ENCODE results near the gene HDHD2.

GRCh38 chr18:47063096-47063495 lies 87.2 kb downstream of the HDHD2 start:
- no peak for TF ChIP-seq CTCF (IDR thresholded peaks at IDR 0.05; ENCODE audit: borderline replicate concordance, extremely low read depth, low read length, poor library complexity, severe bottlenecking)
- TF ChIP-seq EZH2 (IDR thresholded peaks at IDR 0.05; ENCODE audit: borderline replicate concordance, low read depth, low read length, severe bottlenecking), result no peak

Measured in DND-41 (cell line).